Glomerular visceral epithelial cell (primary cell): ENCODE data around the gene GRIK4.

ENCODE experiments used
- DNase-seq: peaks from one replicate; pipeline ENCODE4 v3.0.0-alpha.2; 2016; ENCODE audit errors: extremely low spot score

Gene GRIK4

DNA sequence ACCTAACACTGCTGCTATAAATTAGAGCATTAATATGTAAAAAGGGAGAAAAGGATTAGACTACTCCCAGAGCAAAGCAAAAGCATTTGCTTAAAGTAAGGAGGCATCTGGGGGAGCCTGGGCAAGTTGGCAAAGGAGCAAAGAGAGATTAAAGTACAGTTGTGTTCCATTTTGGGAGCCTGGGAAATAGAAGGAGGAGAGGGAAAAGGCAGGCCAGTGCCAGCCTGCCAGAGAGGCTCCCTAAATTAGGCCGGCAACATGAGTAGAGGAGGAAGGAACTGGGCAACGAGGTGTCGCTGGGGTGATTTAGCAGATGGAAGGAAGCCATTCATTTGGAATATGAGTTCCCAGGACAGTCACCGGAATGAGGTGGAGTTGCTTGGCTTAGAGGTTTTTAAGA is 326.1 kb downstream of the GRIK4 start:
- no peak for DNase-seq

GRCh38 chr11:120839201-120839600 is 327.7 kb downstream of the GRIK4 start:
- DNase-seq: no peak

- DNase-seq: no peak
These were observed 328.4 kb downstream of the GRIK4 start for GRCh38 chr11:120839846-120840402.

DNA sequence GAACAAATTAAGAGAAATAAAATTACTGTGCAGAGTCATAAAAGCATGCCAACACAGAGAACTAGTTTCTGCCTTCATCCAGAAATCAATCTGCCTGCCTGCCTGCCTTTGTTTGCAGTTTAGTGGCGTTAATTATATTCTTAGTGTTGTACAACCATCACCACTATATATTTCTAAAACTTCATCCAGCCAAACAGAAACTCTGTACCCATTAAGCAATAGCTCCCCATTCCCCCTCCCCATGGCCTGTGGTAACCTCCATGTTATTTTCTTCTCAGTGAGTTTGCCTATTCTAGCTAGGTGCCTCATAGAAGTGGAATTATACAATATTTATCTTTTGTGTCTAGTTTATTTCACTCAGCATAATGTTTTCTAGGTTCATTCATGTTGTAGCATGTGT is 329.1 kb downstream of the GRIK4 start:
- no peak for DNase-seq

- no peak for DNase-seq
These were observed 329.5 kb downstream of the GRIK4 start for GRCh38 chr11:120841074-120841473.

GRCh38 chr11:120842195-120842594 is 330.6 kb downstream of the GRIK4 start:
- no peak for DNase-seq

GRCh38 chr11:120853435-120853834 is 341.9 kb downstream of the GRIK4 start:
- DNase-seq: no peak

- DNase-seq: no peak
These were observed 343.4 kb downstream of the GRIK4 start for GRCh38 chr11:120854988-120855387.

GRCh38 chr11:120857508-120857907 is 346.0 kb downstream of the GRIK4 start:
- no peak for DNase-seq

DNA sequence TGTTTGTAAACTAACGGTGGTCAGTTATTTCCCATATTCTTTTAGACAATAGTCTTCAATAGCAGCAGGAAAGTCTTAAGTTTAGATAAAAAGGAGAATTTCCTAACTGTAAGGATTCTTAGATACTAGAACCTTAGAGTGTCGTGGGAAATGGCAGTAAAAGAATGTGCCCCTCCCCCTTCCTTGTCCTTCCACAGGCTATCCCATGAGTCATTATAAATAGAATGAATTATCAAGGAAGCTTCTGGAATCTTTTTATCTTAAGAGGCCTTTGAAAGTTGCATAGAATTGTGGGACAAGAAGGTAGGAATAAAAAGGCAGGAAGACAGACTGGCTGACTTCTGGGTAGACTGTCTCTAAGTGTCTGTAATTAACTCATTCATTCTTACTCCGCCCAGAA is 347.2 kb downstream of the GRIK4 start:
- DNase-seq: no peak

DNA sequence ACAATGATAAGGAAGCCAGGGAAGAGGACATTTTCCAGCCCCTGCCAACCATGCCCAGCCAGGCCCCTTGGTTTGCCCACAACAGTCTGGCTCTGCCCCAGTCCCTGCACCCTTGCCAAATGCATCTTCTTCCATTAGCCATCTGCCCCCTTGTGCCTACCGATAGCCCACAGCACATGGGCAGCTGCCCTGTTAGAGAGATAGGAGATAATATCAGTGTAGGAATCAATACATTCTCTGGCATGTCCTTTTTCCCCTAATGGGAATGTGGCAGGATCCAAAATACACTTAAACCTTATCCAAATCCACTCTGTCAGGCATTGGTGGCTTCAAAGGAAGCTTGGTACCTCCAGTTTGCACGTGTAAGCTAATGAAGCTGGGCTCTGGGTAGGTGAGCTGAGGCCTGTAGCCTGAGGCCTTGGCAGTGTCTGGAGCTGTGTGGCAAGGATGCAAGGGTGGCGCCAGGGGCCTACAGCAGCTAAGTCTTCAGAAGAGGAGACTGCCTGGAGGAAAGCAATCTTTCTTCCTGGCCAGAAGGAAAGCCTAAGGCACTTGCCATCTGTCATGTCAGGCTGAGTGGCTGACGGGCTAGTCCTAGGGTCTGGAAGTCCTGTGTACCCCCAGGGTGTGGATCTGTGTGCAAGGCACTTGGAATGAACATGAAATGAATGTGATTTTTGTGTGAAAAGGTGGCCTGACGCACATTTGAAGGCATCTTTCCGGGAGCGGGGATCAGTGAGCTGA is 348.2 kb downstream of the GRIK4 start:
- no peak for DNase-seq

DNA sequence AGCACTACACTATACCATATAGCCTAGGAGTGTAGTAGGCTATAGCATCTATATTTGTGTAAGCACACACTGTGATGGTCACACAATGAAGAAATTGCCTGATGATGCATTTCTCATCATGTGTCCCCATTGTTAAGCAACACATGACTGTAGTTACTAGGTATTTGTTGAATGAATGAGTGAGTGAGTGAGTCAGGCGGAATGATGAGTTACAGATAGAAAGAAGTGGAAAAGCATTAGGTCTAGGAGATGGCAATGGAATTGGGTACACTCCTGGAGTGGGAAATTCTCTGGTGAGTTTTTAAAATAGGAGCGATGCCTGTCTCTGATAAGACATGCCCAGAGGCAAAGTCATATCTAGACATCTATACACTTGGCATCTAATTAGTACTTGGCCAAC is 351.8 kb downstream of the GRIK4 start:
- no peak for DNase-seq

DNA sequence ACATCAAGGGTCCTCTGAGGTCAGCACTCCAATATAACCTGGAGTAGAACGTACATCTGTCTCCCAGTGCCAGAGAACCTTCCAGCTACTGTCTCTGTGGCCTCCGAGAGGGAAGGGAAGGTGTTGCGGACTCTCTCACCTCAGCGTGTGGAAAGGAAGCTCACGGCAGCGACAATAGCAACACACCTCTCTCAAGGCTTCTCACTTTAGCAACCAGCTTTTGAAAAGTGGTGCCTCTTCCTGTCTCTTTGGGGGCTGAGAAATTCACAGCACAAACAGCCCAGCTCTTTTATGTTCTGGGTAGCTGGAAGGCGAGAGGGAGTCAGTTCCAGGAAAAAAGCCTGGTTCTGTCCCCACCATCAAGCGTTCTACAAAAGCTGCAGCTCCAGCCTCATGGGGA is 355.5 kb downstream of the GRIK4 start:
- DNase-seq: no peak

- DNase-seq: no peak
These were observed 356.0 kb downstream of the GRIK4 start for GRCh38 chr11:120867531-120867930.

GRCh38 chr11:120867988-120868387 is 356.4 kb downstream of the GRIK4 start:
- no peak for DNase-seq

GRCh38 chr11:120869097-120869496 is 357.5 kb downstream of the GRIK4 start:
- DNase-seq: no peak

DNA sequence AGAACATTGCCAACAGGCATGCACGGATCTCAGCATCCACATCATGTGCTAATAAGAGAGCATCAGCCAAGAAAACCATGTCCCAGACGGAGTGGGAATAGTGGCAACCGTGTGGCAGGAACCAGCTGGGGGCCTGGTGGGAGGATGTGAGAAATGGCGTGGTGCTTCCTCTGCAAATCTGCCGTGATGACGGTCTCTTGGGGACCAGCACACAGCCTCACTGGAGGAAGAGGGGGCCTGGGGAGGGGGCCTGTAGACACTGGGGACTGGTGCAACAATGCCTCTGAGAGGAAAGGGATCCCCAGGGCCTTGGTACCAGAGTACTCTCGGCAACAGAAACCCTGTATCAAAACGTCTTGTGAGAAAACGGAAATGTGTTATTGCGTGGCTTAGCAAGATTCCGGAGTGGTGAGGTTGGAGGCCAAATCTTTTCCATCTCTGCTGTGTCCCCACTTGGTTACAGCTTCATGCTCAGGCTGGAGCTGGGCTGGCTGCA is 358.0 kb downstream of the GRIK4 start:
- no peak for DNase-seq

GRCh38 chr11:120871194-120871593 is 359.6 kb downstream of the GRIK4 start:
- DNase-seq: no peak

DNA sequence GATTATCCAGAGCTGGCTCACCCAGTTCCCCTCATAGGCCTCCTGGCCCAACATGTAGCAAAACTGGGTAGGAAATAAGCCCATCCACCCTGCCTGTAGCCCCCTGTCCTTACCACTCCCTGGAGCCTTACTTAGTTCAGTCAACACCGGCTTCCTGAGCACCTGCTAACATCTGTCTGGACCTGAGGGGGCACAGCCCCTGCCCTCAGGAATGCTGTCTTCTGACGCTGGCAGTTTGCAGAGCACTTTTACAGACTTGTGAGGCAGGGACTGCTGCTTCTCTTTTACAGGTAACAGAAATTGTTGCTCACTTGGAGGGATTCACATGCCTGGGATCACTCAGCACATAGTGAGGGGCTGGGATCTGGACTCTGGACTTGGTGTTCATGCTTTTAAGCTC is 360.4 kb downstream of the GRIK4 start:
- no peak for DNase-seq

DNA sequence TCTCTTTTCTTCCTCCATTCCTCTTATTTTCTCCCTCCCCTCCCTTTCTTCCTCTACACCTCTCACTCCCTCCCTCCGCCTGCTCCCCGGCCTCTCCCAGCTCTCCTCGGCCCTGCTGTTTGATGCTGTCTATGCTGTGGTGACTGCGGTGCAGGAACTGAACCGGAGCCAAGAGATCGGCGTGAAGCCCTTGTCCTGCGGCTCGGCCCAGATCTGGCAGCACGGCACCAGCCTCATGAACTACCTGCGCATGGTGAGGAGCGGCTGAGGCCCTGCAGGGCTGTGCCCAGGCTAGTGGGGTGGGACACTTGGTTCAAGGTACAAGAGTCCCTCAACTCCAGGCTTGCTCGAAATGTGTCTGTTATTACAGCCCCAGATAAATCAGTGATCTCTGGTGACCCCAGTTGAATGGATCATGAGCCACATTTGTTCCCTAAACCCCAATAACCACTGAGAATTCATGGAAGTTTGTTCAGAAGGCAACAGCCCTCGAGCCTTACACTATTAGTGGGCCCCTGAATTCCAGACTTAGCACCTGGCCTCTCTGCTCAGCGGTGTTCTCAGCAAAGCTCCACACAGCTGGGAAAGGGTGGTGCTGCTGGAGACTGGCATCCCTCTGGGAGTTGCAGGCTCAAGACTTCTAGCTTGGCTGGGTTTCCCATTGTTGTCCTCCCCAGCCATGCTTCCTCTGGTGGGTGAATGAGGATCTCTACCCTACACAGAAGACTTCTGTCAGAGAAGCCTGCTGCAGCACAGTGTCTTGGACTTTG is 362.6 kb downstream of the GRIK4 start:
- no peak for DNase-seq

DNA sequence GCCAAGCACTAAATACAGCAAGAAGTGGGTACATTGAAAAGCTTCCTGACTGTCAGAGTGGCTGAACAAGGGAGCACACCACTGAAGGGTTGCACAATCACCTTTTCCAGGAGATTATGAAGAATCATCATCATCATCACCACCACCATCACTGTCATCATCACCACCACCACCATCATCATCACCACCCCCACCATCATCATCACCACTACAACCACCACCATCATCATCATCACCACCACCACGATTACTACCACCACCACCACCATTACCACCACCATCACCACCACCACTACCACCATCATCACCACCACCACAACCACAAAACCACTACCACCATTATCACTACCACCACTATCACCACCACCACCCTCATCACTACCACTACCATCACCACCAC is 364.4 kb downstream of the GRIK4 start:
- DNase-seq: no peak

GRCh38 chr11:120877746-120878365 is 366.3 kb downstream of the GRIK4 start:
- DNase-seq: no peak
